Heart left ventricle (tissue), 16 donors: ENCODE measurements around the gene AKT2. TPM values are rescaled to one million over a fixed set of nuclear protein-coding genes. Genes with fewer than 3 reads are reported as not detected.

Experiments used
- ATAC-seq, 4 donors: fragments of 200-7000 bp; cut with Tn5 transposase; one replicate each; pipeline ENCODE4 v1.9.1; 2020 to 2022; ENCODE audit warnings: moderate library complexity in 4 of 4, mild to moderate bottlenecking in 3 of 4, moderate number of reproducible peaks in 1 of 4
- DNase-seq, 5 donors: peaks; one replicate each; pipeline ENCODE4 v3.0.0-alpha.2; 2020
- H3K27ac ChIP-seq, 12 donors: fragments of 200-600 bp; sonication (generic) in 4 of 12; one replicate each; pipeline versions ENCODE4 v1.5.0 to v1.8.0; 2016 to 2022; ENCODE audit warnings: mild to moderate bottlenecking in 2 of 12
- H3K27me3 ChIP-seq, 9 donors: fragments of 200-600 bp; sonication (generic) in 2 of 9; one replicate each; pipeline versions ENCODE4 v1.5.1 to v1.8.0; 2016 to 2022; ENCODE audit warnings: mild to moderate bottlenecking in 3 of 9
- H3K36me3 ChIP-seq, 9 donors: fragments of 200-600 bp; sonication (generic) in 2 of 9; one replicate each; pipeline versions ENCODE4 v1.5.0 to v1.8.0; 2018 to 2022; ENCODE audit warnings: mild to moderate bottlenecking in 2 of 9
- H3K4me1 ChIP-seq, 12 donors: fragments of 200-600 bp; sonication (generic) in 4 of 12; one replicate each; pipeline versions ENCODE4 v1.5.0 to v1.8.0; 2016 to 2022; ENCODE audit warnings: mild to moderate bottlenecking in 3 of 12
- H3K4me3 ChIP-seq, 12 donors: fragments of 200-600 bp; sonication (generic) in 4 of 12; one replicate each; pipeline versions ENCODE4 v1.5.0 to v1.8.0; 2017 to 2022; ENCODE audit warnings: mild to moderate bottlenecking in 9 of 12, moderate library complexity in 4 of 12
- H3K9me3 ChIP-seq, 12 donors: fragments of 200-600 bp; sonication (generic) in 4 of 12; one replicate each; pipeline versions ENCODE4 v1.5.0 to v1.8.0; 2016 to 2022; ENCODE audit warnings: mild to moderate bottlenecking in 1 of 12
- POLR2A ChIP-seq, 2 donors: fragments of 450-650 bp; IDR thresholded peaks; one replicate each; pipeline ENCODE4 v1.6.1; 2017; ENCODE audit warnings: antibody characterized with exemption in 2 of 2, mild to moderate bottlenecking in 2 of 2, moderate library complexity in 2 of 2
- WGBS, 4 donors: extraction: QIAGEN DNeasy Blood & Tissue Kit in 2 of 4; methylation state at CpG; one replicate each; pipeline versions ENCODE4 v1.1.5 to v1.1.7; 2013 to 2018; 5-methylcytosine and 5-hydroxymethylcytosine counted together
- intact Hi-C, 10 donors: fragments of 100-400 bp; cut with DNase I; formaldehyde crosslinking; loops; one replicate each; pipeline versions ENCODE4 v1.11.1 to v1.14.2; 2022
- microRNA counts, 2 donors: library from miRNA; unstranded; fragments of <30 nt; microRNA quantifications; one replicate each; lab custom pipeline; 2016
- microRNA-seq, 4 donors: library from miRNA; unstranded; fragments of <30 nt; microRNA quantifications; one replicate each; pipeline versions ENCODE4 to v1.2.0, GENCODE V29; 2017 to 2020
- polyA plus RNA-seq, 2 donors: library from polyadenylated mRNA; stranded (reverse); fragments of 200-250 nt; gene quantifications; one replicate each; pipeline ENCODE4 v1.2.3, GENCODE V29; 2013
- total RNA-seq, 9 donors: library from RNA; depleted of rRNA in 2 of 9; stranded (reverse); fragments of >200 nt in 2 of 9; fragmentation: NEBNext Ultra II Directional in 3 of 9; extraction: Animal tissue kit (Norgen Biotek cat#: 25700) in 3 of 9; gene quantifications; one replicate each; pipeline versions ENCODE4 v1.1.0 to v1.2.4, GENCODE V29; 2016 to 2023
- TF ChIP-seq, protein P1 (sequence below), 12 donors: fragments of 200-600 bp; sonication (generic) in 4 of 12; IDR thresholded peaks; one replicate each; pipeline versions ENCODE4 v1.5.0 to v1.8.0; 2018 to 2022; ENCODE audit warnings: antibody characterized with exemption in 12 of 12, mild to moderate bottlenecking in 5 of 12
- donor health status: ischemic (EF 13 %, LVEDD 7.1; RV severe dilation, severe dysfunction).
- donor health status: healthy with polysubstance abuse.
- donor health status: DM: no; HTN: yes; CAD: no.
- donor health status: DM: no; HTN: no; CAD: no.
- donor health status: ischemic (EF 25% LVEDD 6.9; RV normal size, moderate dysfunction).
- donor health status: ischemic (EF 25% LVEDD 5.7; RV mildly dilated, moderate dysfunction).
- donor health status: healthy.
- donor health status: DM: yes; HTN: yes; CAD: no.
- donor health status: ischemic (EF 35%, LVEDD 5.7; RV mildly dilated, moderate dysfunction).
- donor health status: nonischemic (EF 11% LVEDD 7.7; RV severe dilation, severe dysfunction).
- donor health status: DM: yes; HTN: yes; CAD: no.
- donor health status: PGD.
- donor health status: ischemic (EF 29% LVEDD 5.4; RV normal size, mild dysfunction).
- donor health status: nonischemic (EF 23%, LVEDD 6.1; RV moderate dilation, normal function).

AKT2 gene
- total and polyA plus RNA-seq, 11 donors: 71.0 to 132 (median 112) TPM

DNA sequence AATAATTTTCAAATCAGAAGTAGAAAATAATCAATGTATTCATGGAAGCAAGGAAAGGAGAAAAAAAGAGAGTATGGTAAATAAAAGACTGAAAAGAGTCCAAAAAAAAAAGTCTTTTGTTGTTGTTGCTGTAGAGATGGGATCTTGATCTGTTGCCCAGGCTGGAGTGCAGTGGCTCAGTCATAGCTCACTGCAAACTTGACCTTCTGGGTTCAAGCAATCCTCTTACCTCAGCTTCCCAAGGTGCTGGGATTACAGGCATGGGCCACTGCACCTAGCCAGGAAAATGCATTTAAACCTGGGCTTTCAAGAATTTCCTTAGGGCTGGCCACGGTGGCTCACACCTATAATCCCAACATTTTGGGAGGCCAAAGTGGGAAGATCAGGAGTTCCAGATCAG, 100.9 kb downstream of the AKT2 start:
- Histone ChIP-seq H3K4me3 (no peak overlapping the region), H3K36me3 (no peaks in the 10 kb centered on the region), H3K27me3 (no peaks in the 10 kb centered on the region), H3K4me1 (no peaks in the 10 kb centered on the region), H3K9me3 (no peaks in the 10 kb centered on the region), H3K27ac (no peak overlapping the region)
- 78 to 89% (median 86%) methylated on average over 1 of the region's 1 CpG for WGBS, 4 donors
- ATAC-seq (no peak), DNase-seq (no peak)
- TF ChIP-seq, protein P1, sequence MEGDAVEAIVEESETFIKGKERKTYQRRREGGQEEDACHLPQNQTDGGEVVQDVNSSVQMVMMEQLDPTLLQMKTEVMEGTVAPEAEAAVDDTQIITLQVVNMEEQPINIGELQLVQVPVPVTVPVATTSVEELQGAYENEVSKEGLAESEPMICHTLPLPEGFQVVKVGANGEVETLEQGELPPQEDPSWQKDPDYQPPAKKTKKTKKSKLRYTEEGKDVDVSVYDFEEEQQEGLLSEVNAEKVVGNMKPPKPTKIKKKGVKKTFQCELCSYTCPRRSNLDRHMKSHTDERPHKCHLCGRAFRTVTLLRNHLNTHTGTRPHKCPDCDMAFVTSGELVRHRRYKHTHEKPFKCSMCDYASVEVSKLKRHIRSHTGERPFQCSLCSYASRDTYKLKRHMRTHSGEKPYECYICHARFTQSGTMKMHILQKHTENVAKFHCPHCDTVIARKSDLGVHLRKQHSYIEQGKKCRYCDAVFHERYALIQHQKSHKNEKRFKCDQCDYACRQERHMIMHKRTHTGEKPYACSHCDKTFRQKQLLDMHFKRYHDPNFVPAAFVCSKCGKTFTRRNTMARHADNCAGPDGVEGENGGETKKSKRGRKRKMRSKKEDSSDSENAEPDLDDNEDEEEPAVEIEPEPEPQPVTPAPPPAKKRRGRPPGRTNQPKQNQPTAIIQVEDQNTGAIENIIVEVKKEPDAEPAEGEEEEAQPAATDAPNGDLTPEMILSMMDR (IDR thresholded peaks at IDR 0.05): no peak
- TF ChIP-seq POLR2A (IDR thresholded peaks at IDR 0.05): no peak
- intact Hi-C loops: no loop called here

MicroRNA genes within 50 kb of the gene (microRNA counts, 767-probe panel; counts per million panel counts)
- 71.6 to 309 counts per million in 2 donors for microRNA hsa-miR-641 (lab: Ali Mortazavi, UCI)

Small RNA genes lying within 50 kb of the gene (microRNA-seq; reads per million reads assigned to microRNA genes)
- 9.6 to 20.1 (median 13.7) reads per million in 4 donors for gene MIR641

Other genes starting within 250 kb of the AKT2 start
- gene ZNF780B, start 229.1 kb downstream of the AKT2 start, total RNA-seq: 10 to 100 TPM in 7 of 9 donors, 1 to 10 TPM in 2; 6.4 to 35.2 (median 19.7) TPM
- gene ZNF780B, start 229.1 kb downstream of the AKT2 start, polyA plus RNA-seq: 10 to 100 TPM in 1 of 2 donors, 1 to 10 TPM in 1; 4.7 to 11.0 TPM
- 10 to 100 TPM in 5 of 9 donors, 1 to 10 TPM in 4; 3.9 to 17.5 (median 11.0) TPM for gene ZNF780A, start 194.4 kb downstream of the AKT2 start, total RNA-seq
- gene ZNF780A, start 194.4 kb downstream of the AKT2 start, polyA plus RNA-seq: 10 to 100 TPM; 10.3 to 17.0 TPM
- gene MAP3K10, start 93.9 kb downstream of the AKT2 start, total RNA-seq: 10 to 100 TPM; 13.7 to 30.7 (median 15.6) TPM
- gene MAP3K10, start 93.9 kb downstream of the AKT2 start, polyA plus RNA-seq: 10 to 100 TPM; 16.4 to 32.8 TPM
- not detected for gene TTC9B, start 67.0 kb downstream of the AKT2 start, total RNA-seq
- gene TTC9B, start 67.0 kb downstream of the AKT2 start, polyA plus RNA-seq: not detected
- under 1 TPM in 2 of 9 donors, not detected in 7; 0.21 to 0.75 TPM for gene CCNP, start 58.7 kb downstream of the AKT2 start, total RNA-seq
- not detected for gene CCNP, start 58.7 kb downstream of the AKT2 start, polyA plus RNA-seq
- 100 to 1,000 TPM in 8 of 9 donors, 10 to 100 TPM in 1; 99.1 to 230 (median 148) TPM for gene C19orf47, start 63.1 kb upstream of the AKT2 start, total RNA-seq
- 100 to 1,000 TPM; 226 to 314 TPM for gene C19orf47, start 63.1 kb upstream of the AKT2 start, polyA plus RNA-seq
- 100 to 1,000 TPM; 138 to 375 (median 183) TPM for gene PLD3, start 63.4 kb upstream of the AKT2 start, total RNA-seq
- 100 to 1,000 TPM; 109 to 146 TPM for gene PLD3, start 63.4 kb upstream of the AKT2 start, polyA plus RNA-seq
- under 1 TPM in 3 of 9 donors, not detected in 6; 0.07 to 0.14 (median 0.12) TPM for gene HIPK4, start 104.8 kb upstream of the AKT2 start, total RNA-seq
- gene HIPK4, start 104.8 kb upstream of the AKT2 start, polyA plus RNA-seq: under 1 TPM; 0.08 to 0.12 TPM
- 1 to 10 TPM; 2.5 to 4.6 (median 3.1) TPM for gene PRX, start 128.0 kb upstream of the AKT2 start, total RNA-seq
- gene PRX, start 128.0 kb upstream of the AKT2 start, polyA plus RNA-seq: 1 to 10 TPM; 2.9 to 4.3 TPM
- gene SERTAD1, start 140.6 kb upstream of the AKT2 start, total RNA-seq: 10 to 100 TPM in 6 of 9 donors, 1 to 10 TPM in 3; 7.6 to 28.0 (median 11.5) TPM
- gene SERTAD1, start 140.6 kb upstream of the AKT2 start, polyA plus RNA-seq: 10 to 100 TPM; 10.2 to 40.2 TPM
- gene SERTAD3, start 159.0 kb upstream of the AKT2 start, total RNA-seq: 10 to 100 TPM; 17.6 to 38.7 (median 26.0) TPM
- gene SERTAD3, start 159.0 kb upstream of the AKT2 start, polyA plus RNA-seq: 10 to 100 TPM; 23.2 to 36.9 TPM
- gene BLVRB, start 180.4 kb upstream of the AKT2 start, total RNA-seq: 100 to 1,000 TPM in 5 of 9 donors, 10 to 100 TPM in 4; 76.3 to 330 (median 100) TPM
- gene BLVRB, start 180.4 kb upstream of the AKT2 start, polyA plus RNA-seq: 100 to 1,000 TPM; 115 to 164 TPM
- gene SPTBN4, start 181.7 kb upstream of the AKT2 start, total RNA-seq: 1 to 10 TPM; 1.9 to 8.7 (median 4.2) TPM
- 1 to 10 TPM; 2.3 to 5.4 TPM for gene SPTBN4, start 181.7 kb upstream of the AKT2 start, polyA plus RNA-seq